HTERT RPE-1 (cell line): ENCODE measurements around the gene AHRR.

Source experiments
- in situ Hi-C: fragments of 300-500 bp; cut with MboI; formaldehyde crosslinking; loops from 4 replicates; pipeline ENCODE4 v1.14.3; 2020; ENCODE audit warnings: low sequenced_read_pairs

AHRR gene

GRCh38 chr5:344668-345067 is 23.2 kb downstream of the AHRR start:
- in situ Hi-C loops, result no loop called here

DNA sequence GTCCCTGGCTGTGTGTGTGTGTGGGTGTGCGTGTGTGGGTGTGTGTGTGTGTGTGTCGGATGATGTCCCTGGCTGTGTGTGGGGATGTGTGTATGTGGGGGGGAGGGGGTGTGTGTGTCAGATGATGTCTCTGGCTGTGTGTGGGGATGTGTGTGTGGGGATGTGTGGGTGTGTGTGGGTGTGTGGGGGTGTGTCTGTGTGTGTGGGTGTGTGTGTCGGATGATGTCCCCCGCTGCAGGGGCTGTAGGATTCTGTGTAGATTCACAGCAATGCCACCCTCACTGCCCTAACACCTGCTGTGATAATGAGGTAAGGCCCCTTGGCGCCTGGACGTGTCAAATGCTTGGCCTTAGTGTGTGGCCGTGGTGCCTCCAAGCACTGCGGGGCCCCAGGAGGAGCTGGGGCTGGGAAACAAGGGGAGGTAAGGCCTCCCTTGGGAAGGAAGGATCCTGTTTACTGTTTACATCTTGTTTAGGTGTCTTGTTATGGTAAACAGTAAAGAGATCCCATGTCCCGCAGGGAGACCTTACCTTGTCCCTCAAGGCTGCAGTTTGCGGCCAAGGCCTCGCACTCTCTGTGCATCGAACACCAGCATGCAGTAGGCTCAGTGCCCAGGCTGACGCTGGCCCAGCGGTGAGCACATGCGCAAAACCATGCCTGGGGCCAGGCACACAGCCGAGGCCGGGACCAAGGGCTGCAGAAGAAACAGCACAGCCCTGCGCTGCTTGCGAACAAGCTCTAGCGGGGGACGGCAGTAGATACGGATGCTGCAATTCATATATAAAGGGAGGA is 24.1 kb downstream of the AHRR start:
- in situ Hi-C loops, result no loop called here

GRCh38 chr5:346229-346935 is 24.9 kb downstream of the AHRR start:
- in situ Hi-C loops, result no loop called here

- in situ Hi-C loops, result no loop called here
These were observed 26.3 kb downstream of the AHRR start for GRCh38 chr5:347712-348284.

DNA sequence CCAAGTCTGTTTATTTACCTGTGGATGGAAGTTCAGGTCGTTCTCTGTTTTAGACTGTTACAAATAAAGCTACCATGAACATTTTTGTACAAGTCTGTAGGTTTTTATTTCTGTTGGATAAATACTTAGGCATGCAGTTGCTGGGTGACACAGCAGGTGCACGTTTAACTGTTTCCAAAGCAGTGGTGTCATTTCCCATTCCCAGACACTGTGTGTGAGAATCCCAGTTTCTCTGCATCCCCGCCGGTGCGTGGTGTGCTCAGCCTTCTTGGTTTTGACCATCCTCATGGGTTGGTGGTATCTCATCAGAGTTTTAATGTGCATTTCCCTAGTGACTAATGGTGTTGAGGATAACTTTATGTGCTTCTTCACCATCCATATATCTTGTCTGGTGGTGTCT is 27.2 kb downstream of the AHRR start:
- in situ Hi-C loops, result no loop called here

DNA sequence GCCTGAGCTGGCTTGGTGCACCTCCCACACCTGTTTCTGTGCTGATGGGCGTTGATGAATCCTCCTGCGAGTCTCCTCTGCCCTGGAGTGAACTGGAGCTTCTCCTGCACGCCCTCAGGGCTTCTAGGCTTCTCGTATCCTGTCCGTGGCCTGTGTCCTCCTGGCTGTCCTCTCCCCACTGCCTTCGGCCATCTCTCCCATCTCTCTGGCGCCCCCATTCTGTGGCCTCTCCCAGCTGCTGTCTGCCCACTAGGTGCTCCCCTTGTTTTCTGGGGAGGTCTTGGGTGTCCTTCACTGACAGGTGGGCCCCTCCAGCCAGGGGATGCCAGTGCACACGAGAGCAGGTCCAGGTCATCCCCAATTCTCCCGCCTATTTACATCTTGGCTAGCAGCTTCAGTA is 28.8 kb downstream of the AHRR start:
- in situ Hi-C loops, result no loop called here

DNA sequence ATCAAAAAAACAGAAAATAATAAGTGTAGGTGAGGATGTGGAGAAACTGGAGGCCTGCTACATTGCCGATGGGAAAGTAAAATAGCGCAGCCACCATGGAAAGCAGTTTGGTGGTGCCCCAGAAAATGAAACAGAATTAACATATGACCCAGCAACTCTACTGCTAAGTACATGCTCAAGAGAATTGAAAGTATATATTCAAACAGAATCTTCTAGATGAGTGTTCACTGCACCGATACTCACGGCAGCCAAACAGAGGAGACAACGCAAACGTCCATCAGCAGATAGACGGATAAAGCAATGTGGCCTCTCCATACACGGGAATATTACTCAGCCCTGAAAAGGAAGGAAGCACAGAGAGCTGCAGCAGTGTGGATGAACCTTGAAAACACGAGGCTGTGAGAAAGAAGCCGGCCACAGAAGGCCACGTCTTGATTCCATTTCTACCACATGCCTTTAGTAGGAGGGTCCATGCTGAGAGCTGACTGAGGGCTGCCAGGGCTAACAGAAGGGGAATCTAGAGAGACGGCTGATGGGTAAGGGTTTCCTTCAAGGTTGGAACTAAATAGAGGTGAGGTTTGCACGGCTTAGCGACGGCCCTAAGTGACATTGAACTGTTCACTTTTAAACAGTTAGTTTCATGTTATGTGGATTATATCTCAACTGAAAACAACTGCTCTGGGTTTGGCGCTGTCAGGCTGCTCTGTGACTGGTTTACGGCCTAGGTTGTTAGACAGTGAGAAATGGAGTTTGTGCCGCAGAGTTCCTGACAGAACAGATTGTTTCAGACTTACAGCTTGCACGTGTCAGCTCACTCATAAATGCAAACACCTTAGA is 29.8 kb downstream of the AHRR start:
- in situ Hi-C loops, result no loop called here

DNA sequence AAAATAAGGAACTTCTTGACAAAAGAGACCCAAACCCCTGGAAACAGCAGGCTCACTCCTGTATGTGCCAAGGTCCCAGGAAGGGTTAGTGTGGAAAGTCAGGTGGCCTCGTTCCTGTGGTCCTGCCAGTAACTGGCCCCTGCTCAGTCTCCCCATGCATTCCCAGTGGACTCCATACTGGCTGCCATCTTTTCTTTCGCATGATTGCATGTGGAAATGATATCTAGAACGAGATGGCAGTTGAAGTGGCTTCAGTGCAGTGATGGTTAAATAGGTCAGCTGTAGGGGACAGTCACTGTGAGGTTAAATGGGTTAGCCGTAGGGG is 30.4 kb downstream of the AHRR start:
- in situ Hi-C loops, result no loop called here

- in situ Hi-C loops, result no loop called here
These were observed 31.4 kb downstream of the AHRR start for GRCh38 chr5:352639-353611.

DNA sequence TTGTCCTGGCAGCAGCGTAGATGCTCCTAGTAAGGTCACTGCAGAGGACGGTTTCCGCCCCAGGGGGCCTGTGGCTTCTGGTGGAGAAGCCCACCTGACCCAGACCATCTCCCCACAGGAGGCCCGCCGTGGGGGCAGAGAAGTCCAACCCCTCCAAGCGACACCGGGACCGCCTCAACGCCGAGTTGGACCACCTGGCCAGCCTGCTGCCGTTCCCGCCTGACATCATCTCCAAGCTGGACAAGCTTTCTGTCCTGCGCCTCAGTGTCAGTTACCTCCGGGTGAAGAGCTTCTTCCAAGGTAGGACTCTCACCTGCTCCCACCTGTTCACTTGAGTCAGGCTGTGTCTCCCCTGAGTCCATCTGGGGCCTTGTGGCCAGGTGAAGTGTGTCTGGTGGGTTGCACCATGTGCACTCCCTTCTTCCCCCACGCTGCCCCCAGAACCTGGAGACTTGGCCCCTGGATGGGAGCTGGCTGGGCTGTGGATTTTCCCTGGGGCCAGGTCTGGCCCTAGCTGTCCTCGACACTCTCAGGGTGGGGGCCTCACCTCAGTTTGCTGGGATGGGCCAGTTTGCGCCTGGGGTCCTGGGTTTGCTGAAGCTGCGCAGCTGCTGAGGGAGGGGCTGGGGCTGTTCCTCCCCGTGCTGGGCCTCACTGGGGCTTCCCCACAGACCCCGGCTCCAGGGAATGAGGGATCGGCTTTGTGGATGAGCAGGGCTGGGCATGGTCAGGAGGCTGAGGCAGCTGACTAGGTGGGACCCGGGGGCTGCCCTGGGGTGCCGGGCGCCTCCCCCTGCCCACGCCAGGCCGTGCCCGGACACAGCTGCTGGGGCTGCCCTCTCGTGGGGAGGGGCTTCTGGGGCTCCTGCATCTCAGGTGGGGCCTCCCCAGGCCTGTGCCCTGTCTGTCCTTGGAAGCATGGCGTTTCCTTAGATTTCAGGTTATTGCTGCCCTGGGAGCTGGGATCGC is 32.4 kb downstream of the AHRR start:
- in situ Hi-C loops, result no loop called here

- in situ Hi-C loops, result no loop called here
These were observed 33.3 kb downstream of the AHRR start for GRCh38 chr5:354581-355378.

GRCh38 chr5:355379-355935 is 33.9 kb downstream of the AHRR start:
- in situ Hi-C loops, result no loop called here

DNA sequence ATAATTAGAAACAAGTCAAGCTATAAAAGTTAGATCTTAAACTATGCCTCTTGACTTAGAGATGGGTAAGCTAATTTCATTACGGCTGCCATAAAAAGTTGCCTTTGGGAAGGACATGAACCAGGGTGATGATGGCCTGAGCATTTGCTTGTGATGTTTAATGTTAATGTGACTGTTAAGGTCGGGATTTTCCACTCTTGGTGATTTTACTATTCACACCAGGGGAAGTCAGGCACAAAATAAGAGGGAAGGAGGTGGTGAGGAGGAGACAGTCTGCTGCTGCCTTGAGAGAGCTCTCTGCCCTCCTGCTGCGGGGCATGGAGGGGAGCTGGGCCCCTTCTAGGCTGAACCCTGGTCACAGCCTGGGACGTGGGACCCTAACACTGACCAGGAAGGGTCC is 34.4 kb downstream of the AHRR start:
- in situ Hi-C loops, result no loop called here

GRCh38 chr5:359301-359897 is 37.9 kb downstream of the AHRR start:
- in situ Hi-C loops, result no loop called here

DNA sequence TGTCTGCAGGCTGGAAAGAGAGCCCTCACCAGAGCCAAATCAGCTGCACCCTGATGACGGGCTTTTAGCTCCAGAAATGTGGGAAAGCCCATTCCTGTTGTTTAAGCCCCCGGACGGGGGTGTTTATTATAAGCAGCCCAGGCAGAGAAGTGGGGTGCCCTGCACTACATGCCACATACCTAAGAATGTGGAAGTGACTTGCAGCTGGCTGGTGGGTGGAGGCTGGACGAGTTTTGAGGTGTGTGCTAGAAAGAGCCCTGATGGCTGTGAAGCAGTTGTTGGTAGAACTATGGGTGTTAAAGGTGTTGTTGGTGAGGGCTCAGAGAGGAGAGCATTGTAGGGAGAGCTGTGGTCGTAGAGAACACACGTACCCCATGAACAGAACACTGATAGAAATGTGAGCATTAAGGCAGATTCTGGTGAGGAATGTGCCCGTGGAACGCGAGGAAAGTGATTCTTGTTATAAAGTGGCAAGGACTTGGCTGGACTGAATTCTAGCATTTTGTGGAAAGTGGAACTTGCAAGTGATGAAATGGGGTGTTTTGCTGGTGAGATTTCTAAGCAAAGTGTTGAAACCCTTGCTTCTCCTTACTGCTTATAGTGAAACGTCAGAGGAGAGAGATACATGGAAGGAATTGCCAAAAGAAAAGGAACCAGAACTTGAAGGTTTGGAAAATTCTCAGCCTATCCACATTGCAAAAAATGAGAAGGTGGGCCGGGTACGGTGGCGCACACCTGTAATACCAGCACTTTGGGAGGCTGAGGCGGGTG is 38.9 kb downstream of the AHRR start:
- in situ Hi-C loops, result no loop called here

- in situ Hi-C loops, result no loop called here
These were observed 40.7 kb downstream of the AHRR start for GRCh38 chr5:362189-362588.
